ENCODE data around the gene ECI2.

The ECI2 gene

DNA sequence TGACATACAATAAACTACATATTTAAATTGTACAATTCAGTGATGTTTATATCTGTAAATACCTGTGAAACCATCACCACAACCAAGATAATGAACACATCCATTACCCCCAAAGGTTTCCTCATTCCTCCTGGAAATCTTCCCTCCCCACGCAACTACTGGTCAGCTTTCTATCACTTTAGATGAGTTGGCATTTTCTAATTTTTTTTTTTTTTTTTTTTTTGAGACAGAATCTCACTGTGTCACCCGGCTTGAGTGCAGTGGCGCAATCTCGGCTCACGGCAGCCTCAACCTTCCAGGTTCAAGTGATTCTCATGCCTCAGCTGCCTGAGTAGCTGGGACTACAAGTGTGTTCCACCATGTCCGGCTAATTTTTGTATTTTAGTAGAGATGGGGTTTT lies 31.7 kb upstream of the ECI2 start:
- no peak for FAIRE-seq
- DNase-seq (ENCODE audit: insufficient read length), result no peak
- TF ChIP-seq POLR2A (IDR thresholded peaks at IDR 0.05; ENCODE audit: low read depth, low read length) (no peak), TAF1 (IDR thresholded peaks at IDR 0.05; ENCODE audit: borderline replicate concordance, low read depth, low read length) (no peak), POLR2AphosphoS5 (IDR thresholded peaks at IDR 0.05; ENCODE audit: low read depth, low read length) (no peak)

DNA sequence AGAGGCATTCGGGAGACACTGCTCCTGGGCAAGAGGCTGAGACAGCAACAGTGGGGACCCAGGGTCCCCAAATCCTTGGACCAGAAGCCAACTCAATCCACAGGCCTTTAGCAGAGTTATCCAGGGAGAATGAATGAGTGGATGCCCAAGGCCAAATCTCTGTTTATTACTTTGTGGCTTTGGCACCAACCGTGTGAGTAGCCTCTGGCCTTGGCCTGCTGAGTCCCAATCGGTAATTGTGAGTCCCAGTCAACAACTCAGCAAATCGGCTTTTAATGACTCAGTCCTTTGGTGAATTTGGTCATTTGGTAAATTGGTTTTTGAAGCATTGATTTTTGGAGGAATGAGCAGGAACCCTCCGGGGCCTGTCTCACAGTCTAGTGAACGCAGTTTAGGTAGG lies 29.1 kb upstream of the ECI2 start:
- no peak for DNase-seq (ENCODE audit: insufficient read length)
- no peak for FAIRE-seq
- TF ChIP-seq POLR2AphosphoS5 (IDR thresholded peaks at IDR 0.05; ENCODE audit: low read depth, low read length) (no peak), TAF1 (IDR thresholded peaks at IDR 0.05; ENCODE audit: borderline replicate concordance, low read depth, low read length) (no peak), POLR2A (IDR thresholded peaks at IDR 0.05; ENCODE audit: low read depth, low read length) (no peak)

DNA sequence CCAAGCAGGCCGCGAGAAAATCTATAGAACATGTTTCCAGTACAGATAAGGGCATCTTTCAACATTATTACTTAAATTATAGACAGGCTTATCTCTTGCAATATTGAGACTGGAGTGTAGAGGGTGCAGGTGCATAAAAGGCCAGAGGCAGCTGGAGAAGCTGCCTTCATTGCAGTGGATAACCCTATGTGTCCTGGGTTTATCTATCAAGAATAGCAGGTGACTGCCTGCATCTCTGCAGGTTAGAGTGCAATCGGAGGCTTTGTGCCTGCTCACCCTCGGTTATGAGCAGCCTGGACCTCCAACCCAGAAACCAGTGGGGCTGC lies 28.7 kb upstream of the ECI2 start:
- TF ChIP-seq TAF1 (IDR thresholded peaks at IDR 0.05; ENCODE audit: borderline replicate concordance, low read depth, low read length), result no peak
- no peak for TF ChIP-seq POLR2AphosphoS5 (IDR thresholded peaks at IDR 0.05; ENCODE audit: low read depth, low read length)
- TF ChIP-seq POLR2A (IDR thresholded peaks at IDR 0.05; ENCODE audit: low read depth, low read length), result no peak
- FAIRE-seq (no peak), DNase-seq (ENCODE audit: insufficient read length) (no peak)

DNA sequence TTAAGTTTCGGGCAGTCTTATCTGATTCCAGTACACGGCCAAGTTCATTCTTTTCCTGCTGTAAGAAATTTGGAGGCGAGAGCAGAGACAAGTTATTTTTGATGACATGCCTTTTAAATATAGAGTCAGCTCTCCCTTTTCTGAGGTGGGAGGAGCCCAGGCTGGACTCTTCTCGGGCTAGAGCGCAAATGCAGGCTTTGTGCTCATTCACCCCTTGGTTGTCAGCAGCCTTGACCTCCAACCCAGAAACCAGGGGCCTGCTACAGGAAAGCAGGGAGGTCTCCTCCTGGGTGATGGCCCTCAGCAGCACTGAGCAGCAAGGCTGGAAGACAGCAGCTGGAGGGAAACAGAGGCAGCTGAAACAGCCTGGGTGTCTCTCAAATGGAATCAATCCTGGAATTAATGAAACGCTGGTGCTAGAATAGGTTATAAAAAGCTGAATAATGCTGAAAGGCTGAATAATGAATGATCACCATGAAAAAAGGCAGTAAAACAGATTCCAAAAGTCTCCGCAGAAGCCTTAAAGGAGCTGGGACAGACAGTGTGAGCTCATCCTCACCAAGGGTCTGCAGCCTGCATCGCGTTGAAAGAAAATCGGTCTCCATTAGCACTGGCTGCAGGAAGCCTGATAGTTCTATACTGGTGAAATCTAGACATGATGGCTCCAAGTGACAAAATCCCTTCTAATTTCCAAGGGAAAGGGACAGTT lies 28.2 kb upstream of the ECI2 start:
- TF ChIP-seq TAF1 (IDR thresholded peaks at IDR 0.05; ENCODE audit: borderline replicate concordance, low read depth, low read length), result no peak
- no peak for TF ChIP-seq POLR2AphosphoS5 (IDR thresholded peaks at IDR 0.05; ENCODE audit: low read depth, low read length)
- no peak for TF ChIP-seq POLR2A (IDR thresholded peaks at IDR 0.05; ENCODE audit: low read depth, low read length)
- FAIRE-seq (no peak), DNase-seq (ENCODE audit: insufficient read length) (no peak)

DNA sequence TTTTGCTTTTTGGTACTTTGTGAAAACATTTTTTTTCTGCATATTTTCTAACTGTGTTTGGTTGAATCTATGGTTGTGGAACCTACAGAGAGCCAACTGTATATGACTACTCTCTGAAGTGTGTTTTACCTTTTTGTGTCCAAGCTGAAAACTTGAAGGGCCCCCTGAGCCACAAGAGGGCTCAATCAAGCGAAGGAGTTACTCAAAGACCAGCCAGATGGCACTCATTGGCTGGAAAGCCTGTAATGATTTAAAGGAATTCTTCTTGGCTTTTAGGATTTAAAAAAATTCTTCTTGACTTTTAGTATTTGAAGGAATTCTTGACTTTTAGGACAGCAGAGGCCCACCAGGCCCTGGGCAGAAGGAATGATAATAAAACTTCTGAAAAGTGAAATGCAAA lies 27.0 kb upstream of the ECI2 start:
- FAIRE-seq (no peak), DNase-seq (ENCODE audit: insufficient read length) (no peak)
- TF ChIP-seq TAF1 (IDR thresholded peaks at IDR 0.05; ENCODE audit: borderline replicate concordance, low read depth, low read length) (no peak), POLR2AphosphoS5 (IDR thresholded peaks at IDR 0.05; ENCODE audit: low read depth, low read length) (no peak), POLR2A (IDR thresholded peaks at IDR 0.05; ENCODE audit: low read depth, low read length) (no peak)

DNA sequence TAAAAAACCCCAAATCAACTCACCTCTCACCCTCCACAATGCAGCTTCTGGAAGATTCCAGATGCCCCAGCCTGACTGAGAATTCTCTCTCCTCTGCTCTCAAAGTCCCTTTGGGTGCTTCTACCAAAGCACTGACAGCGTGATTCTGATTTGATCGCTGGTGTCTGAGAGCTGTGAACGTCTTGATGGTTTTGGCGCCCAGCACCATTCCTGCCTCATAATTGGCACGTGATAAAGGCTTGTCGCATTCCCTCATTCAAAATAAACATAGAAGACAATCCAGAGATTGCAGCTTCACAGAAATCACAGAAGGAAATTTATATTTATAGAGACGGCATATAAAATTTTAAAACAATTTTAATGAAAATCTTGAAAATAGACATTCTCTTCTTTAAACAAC lies 24.1 kb upstream of the ECI2 start:
- TF ChIP-seq TAF1 (IDR thresholded peaks at IDR 0.05; ENCODE audit: borderline replicate concordance, low read depth, low read length), result no peak
- no peak for TF ChIP-seq POLR2AphosphoS5 (IDR thresholded peaks at IDR 0.05; ENCODE audit: low read depth, low read length)
- FAIRE-seq (no peak), DNase-seq (ENCODE audit: insufficient read length) (no peak)

DNA sequence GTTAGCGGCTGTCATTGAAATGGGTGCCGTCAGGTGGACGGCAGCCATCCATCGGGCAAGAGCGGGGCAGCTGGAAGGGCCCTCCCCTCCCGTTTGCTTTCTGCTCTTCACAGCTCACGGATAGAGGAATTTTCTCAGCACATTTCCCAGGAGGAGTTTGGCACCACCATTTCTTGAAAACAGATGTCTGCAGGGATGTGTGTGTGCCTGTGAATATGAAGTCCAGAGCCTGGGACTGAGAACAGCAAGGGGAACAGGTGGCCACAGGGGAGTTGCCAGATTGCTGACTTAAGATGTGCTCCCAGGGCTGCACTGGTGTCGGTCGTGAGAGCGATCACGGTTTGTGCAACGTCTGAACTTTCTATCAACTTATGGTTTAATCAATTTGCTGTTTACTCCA lies 22.1 kb upstream of the ECI2 start:
- no peak for TF ChIP-seq POLR2A (IDR thresholded peaks at IDR 0.05; ENCODE audit: low read depth, low read length)
- TF ChIP-seq TAF1 (IDR thresholded peaks at IDR 0.05; ENCODE audit: borderline replicate concordance, low read depth, low read length), result no peak
- no peak for TF ChIP-seq POLR2AphosphoS5 (IDR thresholded peaks at IDR 0.05; ENCODE audit: low read depth, low read length)
- FAIRE-seq (no peak), DNase-seq (ENCODE audit: insufficient read length) (no peak)

DNA sequence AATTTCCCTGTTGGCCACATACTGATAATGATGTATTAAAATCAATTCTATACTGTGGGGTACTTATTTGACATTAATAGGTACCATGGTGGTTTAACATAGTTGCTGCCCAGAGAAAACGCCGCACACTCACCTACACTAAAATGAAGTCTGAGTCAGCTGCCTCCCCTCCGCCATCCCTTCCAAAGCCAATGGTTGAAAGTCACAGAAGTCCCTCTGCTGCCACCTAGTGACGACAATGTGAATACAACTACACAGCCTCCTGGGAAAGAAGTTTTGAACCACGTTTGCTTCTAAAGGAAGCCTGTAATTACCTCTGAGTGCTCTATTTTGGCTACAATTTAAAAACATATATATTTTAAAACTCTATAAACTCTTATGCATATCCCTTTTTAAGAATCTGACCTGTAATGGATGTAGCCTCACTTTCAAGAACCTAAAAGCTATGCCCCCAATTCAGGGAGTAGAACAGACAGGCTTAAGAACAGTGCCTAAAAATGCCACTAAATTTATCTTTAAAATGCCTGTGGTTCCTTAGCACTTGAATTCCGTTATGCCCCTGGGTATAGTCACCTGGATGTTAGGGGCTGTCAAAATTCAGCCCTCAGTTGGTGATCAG lies 20.6 kb upstream of the ECI2 start:
- DNase-seq (ENCODE audit: insufficient read length), result peak; percentile 32
- FAIRE-seq, result peak; percentile 70
- no peak for TF ChIP-seq POLR2A (IDR thresholded peaks at IDR 0.05; ENCODE audit: low read depth, low read length)
- TF ChIP-seq POLR2AphosphoS5 (IDR thresholded peaks at IDR 0.05; ENCODE audit: low read depth, low read length), result no peak
- TF ChIP-seq TAF1 (IDR thresholded peaks at IDR 0.05; ENCODE audit: borderline replicate concordance, low read depth, low read length), result no peak

DNA sequence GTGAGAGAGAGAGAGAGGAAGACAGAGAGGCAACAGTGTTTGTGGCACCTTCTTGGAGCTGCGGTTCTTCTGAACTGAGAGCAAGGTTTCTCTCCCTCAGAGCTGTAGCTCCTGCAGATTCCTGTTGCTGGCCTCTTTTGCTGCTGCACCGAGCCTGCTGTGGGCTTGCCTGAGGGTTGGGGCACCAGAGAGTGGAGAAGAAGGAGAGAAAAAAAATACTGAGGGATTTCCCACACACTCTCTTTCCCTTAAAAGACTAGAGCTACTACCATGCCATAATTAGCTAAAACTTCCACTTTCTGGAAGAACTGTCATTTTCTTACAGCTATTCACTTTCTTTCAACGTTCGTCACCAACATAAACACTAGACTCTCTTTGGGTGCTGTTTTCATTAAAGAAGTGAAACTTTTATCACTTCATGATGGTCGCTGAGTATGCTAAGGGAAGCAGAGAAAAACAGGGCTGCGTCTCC lies 18.2 kb upstream of the ECI2 start:
- no peak for TF ChIP-seq POLR2A (IDR thresholded peaks at IDR 0.05; ENCODE audit: low read depth, low read length)
- no peak for TF ChIP-seq POLR2AphosphoS5 (IDR thresholded peaks at IDR 0.05; ENCODE audit: low read depth, low read length)
- TF ChIP-seq TAF1 (IDR thresholded peaks at IDR 0.05; ENCODE audit: borderline replicate concordance, low read depth, low read length), result no peak
- no peak for FAIRE-seq
- DNase-seq (ENCODE audit: insufficient read length), result no peak

DNA sequence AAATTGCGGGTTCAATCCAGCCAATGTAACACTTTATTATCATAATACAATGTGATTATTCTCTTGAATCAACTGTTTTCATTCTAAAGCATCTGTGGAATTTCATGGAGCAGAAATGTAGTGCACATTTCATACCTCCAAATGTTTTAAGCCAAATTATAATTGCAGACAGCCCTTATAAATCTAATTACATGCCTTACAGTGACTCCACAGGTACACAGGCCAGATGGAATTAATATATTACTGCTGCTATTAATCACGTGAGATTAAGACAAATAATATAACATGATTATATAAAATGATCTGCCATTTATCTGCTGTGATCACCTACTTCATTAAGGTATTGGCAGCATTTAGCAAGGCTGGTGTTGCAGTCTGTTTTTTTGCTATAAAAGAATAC lies 9.7 kb upstream of the ECI2 start:
- DNase-seq (ENCODE audit: insufficient read length) (no peak), FAIRE-seq (no peak)
- TF ChIP-seq TAF1 (IDR thresholded peaks at IDR 0.05; ENCODE audit: borderline replicate concordance, low read depth, low read length), result no peak

DNA sequence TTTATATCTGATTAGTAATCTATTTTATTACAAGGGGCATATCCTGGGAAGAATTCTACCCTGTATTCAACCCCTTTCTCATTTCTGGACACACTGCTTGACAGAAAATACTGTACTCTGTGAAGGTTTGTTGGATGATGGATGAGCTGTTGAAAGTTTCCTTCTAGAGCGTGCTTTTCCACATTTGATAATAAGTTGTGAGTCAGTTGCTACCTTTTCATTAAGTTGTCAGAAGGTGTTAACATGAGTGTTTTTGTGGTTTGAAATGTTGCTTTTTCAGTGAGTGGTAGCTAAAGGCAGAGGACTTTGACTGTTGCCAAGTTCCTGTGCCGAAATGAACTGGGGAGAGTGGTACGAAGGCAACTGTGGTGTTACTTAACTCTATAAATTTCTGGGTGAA lies 3.9 kb upstream of the ECI2 start:
- TF ChIP-seq POLR2A (IDR thresholded peaks at IDR 0.05; ENCODE audit: low read depth, low read length), result no peak
- no peak for TF ChIP-seq TAF1 (IDR thresholded peaks at IDR 0.05; ENCODE audit: borderline replicate concordance, low read depth, low read length)
- TF ChIP-seq POLR2AphosphoS5 (IDR thresholded peaks at IDR 0.05; ENCODE audit: low read depth, low read length), result no peak
- FAIRE-seq (no peak), DNase-seq (ENCODE audit: insufficient read length) (no peak)

DNA sequence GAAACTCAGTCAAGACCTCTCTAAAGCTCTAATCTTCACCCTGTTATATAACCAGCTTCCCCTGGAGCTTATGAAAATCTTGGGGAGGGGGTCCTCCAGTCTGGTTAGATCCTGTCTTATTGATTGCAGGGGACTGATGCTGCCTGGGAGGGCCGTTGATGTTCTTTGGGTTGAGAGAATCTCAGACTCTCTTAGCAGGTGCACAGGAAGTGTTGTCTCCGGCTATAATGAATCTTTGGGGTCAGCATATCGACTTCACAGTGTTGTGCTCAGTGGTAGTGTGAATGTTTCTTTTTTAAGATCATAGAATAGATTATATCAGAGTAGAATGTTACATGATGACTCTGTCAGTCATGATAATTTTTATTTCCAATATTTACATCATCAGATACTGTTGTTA lies 2.8 kb upstream of the ECI2 start:
- TF ChIP-seq POLR2AphosphoS5 (IDR thresholded peaks at IDR 0.05; ENCODE audit: low read depth, low read length) (no peak), POLR2A (IDR thresholded peaks at IDR 0.05; ENCODE audit: low read depth, low read length) (no peak)
- no peak for FAIRE-seq

More for the DNA sequence above, 2.8 kb upstream of the ECI2 start:
- no peak for DNase-seq (ENCODE audit: insufficient read length)

Data from GM12892 (cell line).